ENCODE results near the gene NKX1-1.

Gene NKX1-1

GRCh38 chr4:1360423-1361283, 45.6 kb downstream of the NKX1-1 start:
- DNase-seq (ENCODE audit: low read depth, low spot score), result no peak

GRCh38 chr4:1359976-1360375, 46.3 kb downstream of the NKX1-1 start:
- DNase-seq (ENCODE audit: low read depth, low spot score), result no peak

- DNase-seq (ENCODE audit: low read depth, low spot score), result no peak
These were observed 47.1 kb downstream of the NKX1-1 start for GRCh38 chr4:1359144-1359501.

GRCh38 chr4:1358421-1359143, 47.7 kb downstream of the NKX1-1 start:
- DNase-seq (ENCODE audit: low read depth, low spot score), result no peak

- no peak for DNase-seq (ENCODE audit: low read depth, low spot score)
These were observed 48.6 kb downstream of the NKX1-1 start for GRCh38 chr4:1357356-1358248.

GRCh38 chr4:1356181-1356998, 49.9 kb downstream of the NKX1-1 start:
- no peak for DNase-seq (ENCODE audit: low read depth, low spot score)

- DNase-seq (ENCODE audit: low read depth, low spot score), result no peak
These were observed 50.9 kb downstream of the NKX1-1 start for GRCh38 chr4:1355378-1355777.

- no peak for DNase-seq (ENCODE audit: low read depth, low spot score)
These were observed 51.3 kb downstream of the NKX1-1 start for GRCh38 chr4:1354983-1355275.

GRCh38 chr4:1354136-1354982, 51.9 kb downstream of the NKX1-1 start:
- no peak for DNase-seq (ENCODE audit: low read depth, low spot score)

GRCh38 chr4:1353186-1354055, 52.8 kb downstream of the NKX1-1 start:
- DNase-seq (ENCODE audit: low read depth, low spot score), result no peak
